ENCODE measurements around the gene C2CD4C.

C2CD4C gene

GRCh38 chr19:437041-437440 is 28.1 kb upstream of the C2CD4C start:
- H3K4me3 ChIP-seq (ENCODE audit: low read depth, low read length), result no peak overlapping the region
- TF ChIP-seq CTCF (IDR thresholded peaks at IDR 0.05; ENCODE audit: borderline replicate concordance, insufficient read depth, low read depth, low read length), result no peak

GRCh38 chr19:436413-436950 is 27.5 kb upstream of the C2CD4C start:
- TF ChIP-seq CTCF (IDR thresholded peaks at IDR 0.05; ENCODE audit: borderline replicate concordance, insufficient read depth, low read depth, low read length), result no peak
- H3K4me3 ChIP-seq (ENCODE audit: low read depth, low read length), result no peak overlapping the region

- H3K4me3 ChIP-seq (ENCODE audit: low read depth, low read length), result no peak overlapping the region
- no peak for TF ChIP-seq CTCF (IDR thresholded peaks at IDR 0.05; ENCODE audit: borderline replicate concordance, insufficient read depth, low read depth, low read length)
Measured at GRCh38 chr19:435707-436412, 26.9 kb upstream of the C2CD4C start.

GRCh38 chr19:435056-435706 is 26.2 kb upstream of the C2CD4C start:
- no peak for TF ChIP-seq CTCF (IDR thresholded peaks at IDR 0.05; ENCODE audit: borderline replicate concordance, insufficient read depth, low read depth, low read length)
- H3K4me3 ChIP-seq (ENCODE audit: low read depth, low read length), result no peak overlapping the region

- H3K4me3 ChIP-seq (ENCODE audit: low read depth, low read length), result no peak overlapping the region
Measured at GRCh38 chr19:434152-434960, 25.4 kb upstream of the C2CD4C start.

GRCh38 chr19:430701-431100 is 21.8 kb upstream of the C2CD4C start:
- H3K4me3 ChIP-seq (ENCODE audit: low read depth, low read length), result no peak overlapping the region
- TF ChIP-seq CTCF (IDR thresholded peaks at IDR 0.05; ENCODE audit: borderline replicate concordance, insufficient read depth, low read depth, low read length), result no peak

More at GRCh38 chr19:434152-434960, 25.4 kb upstream of the C2CD4C start:
- no peak for TF ChIP-seq CTCF (IDR thresholded peaks at IDR 0.05; ENCODE audit: borderline replicate concordance, insufficient read depth, low read depth, low read length)
